GM21390 (cell line): ENCODE results near the gene MYL11.

Experiments
- ATAC-seq: cut with Tn5 transposase; IDR thresholded peaks from one replicate; pipeline ENCODE4 v1.9.1; 2021; ENCODE audit not compliant: unreplicated experiment

MYL11 gene

GRCh38 chr16:30416624-30417528, 42.3 kb downstream of the MYL11 start:
- ATAC-seq = no peak

GRCh38 chr16:30417529-30418349, 43.1 kb downstream of the MYL11 start:
- ATAC-seq = peak; percentile 77

- no peak for ATAC-seq
Measured at GRCh38 chr16:30418350-30419181, 44.0 kb downstream of the MYL11 start.

- no peak for ATAC-seq
Measured at GRCh38 chr16:30421010-30421409, 46.4 kb downstream of the MYL11 start.
